Measurements from ENCODE around the gene BLOC1S3. TPM values are rescaled to one million over a fixed set of nuclear protein-coding genes. Genes with fewer than 3 reads are reported as not detected.

BLOC1S3 gene
- total and polyA plus RNA-seq, 2 of the 13 experiments (the other 11 are each of a cell fraction or from before 2014, with no cell fraction given) = 4.3 to 4.8 TPM

- CTCF ChIA-PET (ENCODE audit: low intra/inter-chr PET ratio, low total read pairs) = no interaction called here
- WGBS (ENCODE audit: low lambda C conversion rate) = 1% methylated on average over 11 of the region's 36 CpGs
- H3K9ac ChIP-seq (ENCODE audit: insufficient read depth, low read depth, low read length) = peak within 1 kb of the TSS; percentile 83
- H3K27ac ChIP-seq (ENCODE audit: extremely low read length, insufficient read depth, low read length) = peak within 1 kb of the TSS; percentile 79
- no peaks in the 10 kb centered on the region; a peak in 1 of 5 replicates for H3K27me3 ChIP-seq (ENCODE audit: control insufficient read depth in 1 of 2, insufficient read depth in 2 of 2, low read length in 2 of 2)
- in situ Hi-C loops (cut with HindIII; ENCODE audit: extremely low pct_ligation_motif_present, low pct_unique_long_range_greater_than_20kb) (no loop called here), intact Hi-C loops (cut with micrococcal nuclease; ENCODE audit: unreplicated experiment) (no loop called here)
- no peaks in the 10 kb centered on the region for H3K9me3 ChIP-seq (ENCODE audit: low read length)
- peak within 1 kb of the TSS; percentile 76 for H3K4me2 ChIP-seq (ENCODE audit: low read depth, low read length)
- H2AFZ ChIP-seq (ENCODE audit: low read length) = no peak within 1 kb of the TSS
- H3K79me2 ChIP-seq (ENCODE audit: insufficient read depth, low read length) = peaks cover 17% of the 10 kb centered on the region
- POLR2A ChIA-PET = interaction anchor here (0.8 to 3.4 kb wide), 16 partner anchors 9 to 292 kb away, joined by 3 to 29 read pairs (median 6); partner anchors contain the start of genes CLASRP, ERCC2, GEMIN7 and PPP1R37
- H4K20me1 ChIP-seq (ENCODE audit: insufficient read depth, low read length) = no peaks in the 10 kb centered on the region
- peak; percentile 11 for ATAC-seq
- BruUV-seq (replicated peaks) = TSS peak; percentile 96
- peaks cover 49% of the 10 kb centered on the region for H3K4me1 ChIP-seq (ENCODE audit: insufficient read depth, low read length)
- FAIRE-seq = no peak
- H3K4me3 ChIP-seq (replicated peaks in 1 of 3; ENCODE audit: insufficient read depth in 1 of 3, low read depth in 2 of 3, low read length in 3 of 3) = peak within 1 kb of the TSS; percentile 76 to 92 (median 87)
- no peak for DNase-seq (ENCODE audit: low spot score)
- H3K36me3 ChIP-seq (replicated peaks in 1 of 2; ENCODE audit: control insufficient read depth in 1 of 2, insufficient read depth in 2 of 2, low read length in 2 of 2) = no peaks in the 10 kb centered on the region
- TF ChIP-seq DNMT3B (CRISPR knock-in tag; conservative IDR thresholded peaks at IDR 0.05) (no peak), NFKBIZ (CRISPR knock-in tag; IDR thresholded peaks at IDR 0.05) (peak; percentile 53; the same call in 1 of the 2 replicates), AGO2 (optimal IDR thresholded peaks at IDR 0.05; ENCODE audit: low read depth, low read length) (peak; percentile 47), ZNF792 (CRISPR knock-in tag; IDR thresholded peaks at IDR 0.05) (peak; percentile 62; the same call in 1 of the 2 replicates), SNAI1 (CRISPR knock-in tag; IDR thresholded peaks at IDR 0.05; ENCODE audit: borderline replicate concordance) (0 out of 2 replicates have a peak, but pooled peaks have one; percentile 52), AFF4 (CRISPR knock-in tag; IDR thresholded peaks at IDR 0.05) (0 out of 2 replicates have a peak, but pooled peaks have one; percentile 31), POLR2A (IDR thresholded peaks at IDR 0.05; ENCODE audit: insufficient read depth in 1 of 2, low read depth in 2 of 2, low read length in 2 of 2) (peak; percentile 67 to 75), TAF1 (CRISPR knock-in tag; IDR thresholded peaks at IDR 0.05) (peak; percentile 80), ZBTB3 (CRISPR knock-in tag; IDR thresholded peaks at IDR 0.05; ENCODE audit: borderline replicate concordance, low read depth) (no peak), ZNF605 (CRISPR knock-in tag; IDR thresholded peaks at IDR 0.05) (peak; percentile 74; the same call in 1 of the 2 replicates), MYNN (CRISPR knock-in tag; IDR thresholded peaks at IDR 0.05; ENCODE audit: low read depth) (0 out of 2 replicates have a peak, but pooled peaks have one; percentile 22), ZBTB42 (CRISPR knock-in tag; IDR thresholded peaks at IDR 0.05) (peak; percentile 70; the same call in 1 of the 2 replicates), KLF6 (CRISPR knock-in tag; IDR thresholded peaks at IDR 0.05) (peak; percentile 57; the same call in 1 of the 2 replicates), MXD4 (CRISPR knock-in tag; IDR thresholded peaks at IDR 0.05) (peak; percentile 68; the same call in 1 of the 2 replicates), RXRB (CRISPR knock-in tag; IDR thresholded peaks at IDR 0.05; ENCODE audit: borderline replicate concordance) (0 out of 2 replicates have a peak, but pooled peaks have one; percentile 38), RBFOX2 (IDR thresholded peaks at IDR 0.05; ENCODE audit: low read depth, low read length) (peak; percentile 92), ZNF101 (CRISPR knock-in tag; IDR thresholded peaks at IDR 0.05; ENCODE audit: borderline replicate concordance, low read depth) (peak; percentile 41; the same call in 1 of the 2 replicates), ERF (CRISPR knock-in tag; IDR thresholded peaks at IDR 0.05) (0 out of 2 replicates have a peak, but pooled peaks have one; percentile 8), IRX3 (CRISPR knock-in tag; IDR thresholded peaks at IDR 0.05; ENCODE audit: borderline replicate concordance, low read depth) (0 out of 2 replicates have a peak, but pooled peaks have one; percentile 59)
- TF ChIP-seq, protein P1, sequence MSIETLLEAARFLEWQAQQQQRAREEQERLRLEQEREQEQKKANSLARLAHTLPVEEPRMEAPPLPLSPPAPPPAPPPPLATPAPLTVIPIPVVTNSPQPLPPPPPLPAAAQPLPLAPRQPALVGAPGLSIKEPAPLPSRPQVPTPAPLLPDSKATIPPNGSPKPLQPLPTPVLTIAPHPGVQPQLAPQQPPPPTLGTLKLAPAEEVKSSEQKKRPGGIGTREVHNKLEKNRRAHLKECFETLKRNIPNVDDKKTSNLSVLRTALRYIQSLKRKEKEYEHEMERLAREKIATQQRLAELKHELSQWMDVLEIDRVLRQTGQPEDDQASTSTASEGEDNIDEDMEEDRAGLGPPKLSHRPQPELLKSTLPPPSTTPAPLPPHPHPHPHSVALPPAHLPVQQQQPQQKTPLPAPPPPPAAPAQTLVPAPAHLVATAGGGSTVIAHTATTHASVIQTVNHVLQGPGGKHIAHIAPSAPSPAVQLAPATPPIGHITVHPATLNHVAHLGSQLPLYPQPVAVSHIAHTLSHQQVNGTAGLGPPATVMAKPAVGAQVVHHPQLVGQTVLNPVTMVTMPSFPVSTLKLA (IDR thresholded peaks at IDR 0.05) = no peak
Observed at GRCh38 chr19:45177817-45178261, 745 bp upstream of the BLOC1S3 start, which contains the start of gene TRAPPC6A. TRAPPC6A (minus strand) TSS chr19:45178237; CDS start chr19:45178218, 19 bp downstream.

Data from HepG2 (cell line).